Effector memory CD8-positive, alpha-beta T cell (primary cell): ENCODE data around the gene CASP6.

Experiments
- ATAC-seq: fragments of 150-1000 bp; cut with Tn5 transposase; replicated peaks from 2 replicates; pipeline ENCODE4 v1.10.0; 2021; ENCODE audit warnings: mild to moderate bottlenecking, moderate library complexity
- DNase-seq, 3 experiments: peaks; one replicate each; pipeline ENCODE4 v3.0.0; 2021
- H3K27ac Mint-ChIP-seq, 2 donors: one replicate each; pipeline ENCODE4 v1.8.0; 2022; ENCODE audit warnings: mild to moderate bottlenecking in 2 of 2, mixed read lengths in 2 of 2, moderate library complexity in 2 of 2
- H3K27me3 Mint-ChIP-seq, 2 donors: one replicate each; pipeline ENCODE4 v1.8.0; 2022; ENCODE audit warnings: mixed read lengths in 2 of 2
- H3K36me3 Mint-ChIP-seq: one replicate; pipeline ENCODE4 v1.8.0; 2022; ENCODE audit warnings: mild to moderate bottlenecking, moderate library complexity, mixed read lengths; ENCODE audit not compliant: insufficient read depth
- H3K4me1 Mint-ChIP-seq, 2 donors: one replicate each; pipeline ENCODE4 v1.8.0; 2022; ENCODE audit warnings: low read depth in 2 of 2, mixed read lengths in 2 of 2
- H3K4me3 Mint-ChIP-seq, 2 donors: one replicate each; pipeline ENCODE4 v1.8.0; 2022; ENCODE audit warnings: mild to moderate bottlenecking in 2 of 2, mixed read lengths in 2 of 2, moderate library complexity in 2 of 2
- H3K9me3 Mint-ChIP-seq, 2 donors: one replicate each; pipeline ENCODE4 v1.8.0; 2022; ENCODE audit warnings: mixed read lengths in 2 of 2
- total RNA-seq, 9 experiments: gene quantifications; one replicate each; lab custom pipeline; 2026; lab: John Stamatoyannopoulos, UW

The CASP6 gene
- 4.0 to 15.3 (median 7.8) reads per million in 9 experiments for total RNA-seq

GRCh38 chr4:109702950-109703663 lies at the start of gene CASP6:
Gene CASP6 (minus strand): TSS chr4:109703445. CDS start chr4:109703395, 50 bp downstream.
- no peaks in the 10 kb centered on the region for H3K27me3 Mint-ChIP-seq
- peak; percentile 65 to 76 (median 71) for DNase-seq
- peak; percentile 93 for ATAC-seq
- H3K9me3 Mint-ChIP-seq: no peaks in the 10 kb centered on the region
- peaks cover 12% of the 10 kb centered on the region for H3K36me3 Mint-ChIP-seq
- peak within 1 kb of the TSS; percentile 93 to 97 for H3K4me3 Mint-ChIP-seq
- peak within 1 kb of the TSS; percentile 91 for H3K27ac Mint-ChIP-seq
- peaks cover 26 to 33% of the 10 kb centered on the region in 2 donors for H3K4me1 Mint-ChIP-seq

- H3K4me3 Mint-ChIP-seq: no peak overlapping the region
- H3K27me3 Mint-ChIP-seq: peaks cover 0 to 6% of the 10 kb centered on the region in 2 donors
- DNase-seq: no peak
- H3K36me3 Mint-ChIP-seq: no peaks in the 10 kb centered on the region
- H3K9me3 Mint-ChIP-seq: no peaks in the 10 kb centered on the region
- no peak overlapping the region for H3K27ac Mint-ChIP-seq
- no peaks in the 10 kb centered on the region for H3K4me1 Mint-ChIP-seq
- no peak for ATAC-seq
Measured at GRCh38 chr4:109752525-109752924, 49.3 kb upstream of the CASP6 start.

- no peak overlapping the region for H3K4me3 Mint-ChIP-seq
- no peak for DNase-seq
- H3K4me1 Mint-ChIP-seq: no peaks in the 10 kb centered on the region
- peaks cover 0 to 6% of the 10 kb centered on the region in 2 donors for H3K27me3 Mint-ChIP-seq
- H3K27ac Mint-ChIP-seq: no peak overlapping the region
- no peaks in the 10 kb centered on the region for H3K9me3 Mint-ChIP-seq
- ATAC-seq: no peak
- H3K36me3 Mint-ChIP-seq: no peaks in the 10 kb centered on the region
Measured at GRCh38 chr4:109751852-109752251, 48.6 kb upstream of the CASP6 start.

GRCh38 chr4:109750652-109751244 lies 47.5 kb upstream of the CASP6 start:
- DNase-seq: no peak

GRCh38 chr4:109749388-109750082 lies 46.3 kb upstream of the CASP6 start:
- Mint-ChIP-seq H3K9me3 (no peaks in the 10 kb centered on the region), H3K4me1 (no peaks in the 10 kb centered on the region), H3K27ac (no peak overlapping the region), H3K4me3 (no peak overlapping the region), H3K27me3 (peaks cover 0 to 7% of the 10 kb centered on the region in 2 donors), H3K36me3 (no peaks in the 10 kb centered on the region)
- ATAC-seq (no peak), DNase-seq (no peak)

More at GRCh38 chr4:109750652-109751244, 47.5 kb upstream of the CASP6 start:
- H3K4me1 Mint-ChIP-seq: no peaks in the 10 kb centered on the region
- peaks cover 0 to 7% of the 10 kb centered on the region in 2 donors for H3K27me3 Mint-ChIP-seq
- no peak overlapping the region for H3K27ac Mint-ChIP-seq
- ATAC-seq: no peak
- H3K4me3 Mint-ChIP-seq: no peak overlapping the region
- H3K36me3 Mint-ChIP-seq: no peaks in the 10 kb centered on the region
- no peaks in the 10 kb centered on the region for H3K9me3 Mint-ChIP-seq

GRCh38 chr4:109748114-109748513 lies 44.9 kb upstream of the CASP6 start:
- H3K36me3 Mint-ChIP-seq: no peaks in the 10 kb centered on the region
- H3K4me3 Mint-ChIP-seq: no peak overlapping the region
- DNase-seq: no peak
- no peaks in the 10 kb centered on the region for H3K9me3 Mint-ChIP-seq
- H3K27me3 Mint-ChIP-seq: peaks cover 0 to 11% of the 10 kb centered on the region in 2 donors
- ATAC-seq: no peak
- no peaks in the 10 kb centered on the region for H3K4me1 Mint-ChIP-seq
- H3K27ac Mint-ChIP-seq: no peak overlapping the region

GRCh38 chr4:109746728-109747127 lies 43.5 kb upstream of the CASP6 start:
- H3K27ac Mint-ChIP-seq: no peak overlapping the region
- no peak for DNase-seq
- no peak for ATAC-seq
- H3K36me3 Mint-ChIP-seq: no peaks in the 10 kb centered on the region
- H3K4me1 Mint-ChIP-seq: no peaks in the 10 kb centered on the region
- H3K9me3 Mint-ChIP-seq: no peaks in the 10 kb centered on the region
- H3K4me3 Mint-ChIP-seq: no peak overlapping the region
- peaks cover 0 to 11% of the 10 kb centered on the region in 2 donors for H3K27me3 Mint-ChIP-seq

- no peak overlapping the region for H3K27ac Mint-ChIP-seq
- no peaks in the 10 kb centered on the region for H3K4me1 Mint-ChIP-seq
- H3K9me3 Mint-ChIP-seq: no peaks in the 10 kb centered on the region
- DNase-seq (no peak), ATAC-seq (no peak)
- peaks cover 0 to 11% of the 10 kb centered on the region in 2 donors for H3K27me3 Mint-ChIP-seq
- no peaks in the 10 kb centered on the region for H3K36me3 Mint-ChIP-seq
- no peak overlapping the region for H3K4me3 Mint-ChIP-seq
Measured at GRCh38 chr4:109745830-109746229, 42.6 kb upstream of the CASP6 start.

GRCh38 chr4:109739547-109739946 lies 36.3 kb upstream of the CASP6 start:
- H3K27ac Mint-ChIP-seq: no peak overlapping the region
- no peak overlapping the region for H3K4me3 Mint-ChIP-seq
- no peaks in the 10 kb centered on the region for H3K9me3 Mint-ChIP-seq
- H3K4me1 Mint-ChIP-seq: no peaks in the 10 kb centered on the region
- no peak for ATAC-seq
- peaks cover 0 to 9% of the 10 kb centered on the region in 2 donors for H3K27me3 Mint-ChIP-seq
- no peak for DNase-seq
- no peaks in the 10 kb centered on the region for H3K36me3 Mint-ChIP-seq

GRCh38 chr4:109738104-109738872 lies 35.0 kb upstream of the CASP6 start:
- ATAC-seq: no peak
- Mint-ChIP-seq H3K27ac (no peak overlapping the region), H3K4me3 (no peak overlapping the region), H3K9me3 (no peaks in the 10 kb centered on the region), H3K36me3 (no peaks in the 10 kb centered on the region), H3K4me1 (no peaks in the 10 kb centered on the region), H3K27me3 (peaks cover 0 to 5% of the 10 kb centered on the region in 2 donors)
- DNase-seq: no peak

GRCh38 chr4:109735566-109736365 lies 32.5 kb upstream of the CASP6 start:
- peaks cover 0 to 5% of the 10 kb centered on the region in 2 donors for H3K27me3 Mint-ChIP-seq
- ATAC-seq: no peak

GRCh38 chr4:109733728-109734127 lies 30.5 kb upstream of the CASP6 start:
- Mint-ChIP-seq H3K27ac (no peak overlapping the region), H3K36me3 (peaks cover 2% of the 10 kb centered on the region), H3K27me3 (no peaks in the 10 kb centered on the region), H3K4me1 (peaks cover 6 to 7% of the 10 kb centered on the region in 2 donors), H3K4me3 (no peak overlapping the region), H3K9me3 (no peaks in the 10 kb centered on the region)
- ATAC-seq (no peak), DNase-seq (no peak)

More at GRCh38 chr4:109735566-109736365, 32.5 kb upstream of the CASP6 start:
- no peak for DNase-seq
- Mint-ChIP-seq H3K27ac (no peak overlapping the region), H3K9me3 (no peaks in the 10 kb centered on the region), H3K36me3 (peaks cover 2% of the 10 kb centered on the region), H3K4me3 (no peak overlapping the region), H3K4me1 (no peaks in the 10 kb centered on the region)
